ENCODE results near the gene ILF2.

- TF ChIP-seq TAF1 (IDR thresholded peaks at IDR 0.05; ENCODE audit: borderline replicate concordance, insufficient read depth, low read length) (no peak), POLR2AphosphoS5 (IDR thresholded peaks at IDR 0.05; ENCODE audit: low read depth, low read length) (no peak)
- TF ChIP-seq, protein P1, sequence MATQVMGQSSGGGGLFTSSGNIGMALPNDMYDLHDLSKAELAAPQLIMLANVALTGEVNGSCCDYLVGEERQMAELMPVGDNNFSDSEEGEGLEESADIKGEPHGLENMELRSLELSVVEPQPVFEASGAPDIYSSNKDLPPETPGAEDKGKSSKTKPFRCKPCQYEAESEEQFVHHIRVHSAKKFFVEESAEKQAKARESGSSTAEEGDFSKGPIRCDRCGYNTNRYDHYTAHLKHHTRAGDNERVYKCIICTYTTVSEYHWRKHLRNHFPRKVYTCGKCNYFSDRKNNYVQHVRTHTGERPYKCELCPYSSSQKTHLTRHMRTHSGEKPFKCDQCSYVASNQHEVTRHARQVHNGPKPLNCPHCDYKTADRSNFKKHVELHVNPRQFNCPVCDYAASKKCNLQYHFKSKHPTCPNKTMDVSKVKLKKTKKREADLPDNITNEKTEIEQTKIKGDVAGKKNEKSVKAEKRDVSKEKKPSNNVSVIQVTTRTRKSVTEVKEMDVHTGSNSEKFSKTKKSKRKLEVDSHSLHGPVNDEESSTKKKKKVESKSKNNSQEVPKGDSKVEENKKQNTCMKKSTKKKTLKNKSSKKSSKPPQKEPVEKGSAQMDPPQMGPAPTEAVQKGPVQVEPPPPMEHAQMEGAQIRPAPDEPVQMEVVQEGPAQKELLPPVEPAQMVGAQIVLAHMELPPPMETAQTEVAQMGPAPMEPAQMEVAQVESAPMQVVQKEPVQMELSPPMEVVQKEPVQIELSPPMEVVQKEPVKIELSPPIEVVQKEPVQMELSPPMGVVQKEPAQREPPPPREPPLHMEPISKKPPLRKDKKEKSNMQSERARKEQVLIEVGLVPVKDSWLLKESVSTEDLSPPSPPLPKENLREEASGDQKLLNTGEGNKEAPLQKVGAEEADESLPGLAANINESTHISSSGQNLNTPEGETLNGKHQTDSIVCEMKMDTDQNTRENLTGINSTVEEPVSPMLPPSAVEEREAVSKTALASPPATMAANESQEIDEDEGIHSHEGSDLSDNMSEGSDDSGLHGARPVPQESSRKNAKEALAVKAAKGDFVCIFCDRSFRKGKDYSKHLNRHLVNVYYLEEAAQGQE (IDR thresholded peaks at IDR 0.05; ENCODE audit: insufficient read depth in 1 of 2, low read depth in 2 of 2, low read length in 2 of 2), result no peak
Observed at GRCh38 chr1:153667439-153667838, 3.4 kb downstream of the ILF2 start.
